Measurements from ENCODE around the gene SND1.

The SND1 gene

GRCh38 chr7:127924874-127925273 is 272.9 kb downstream of the SND1 start:
- Mint-ChIP-seq H3K36me3 (ENCODE audit: low read depth) (peaks cover 39% of the 10 kb centered on the region), H3K27ac (no peak overlapping the region), H3K27me3 (no peaks in the 10 kb centered on the region), H3K4me3 (no peak overlapping the region), H3K4me1 (ENCODE audit: low read depth) (peaks cover 45% of the 10 kb centered on the region), H3K9me3 (no peaks in the 10 kb centered on the region)

- peaks cover 25% of the 10 kb centered on the region for H3K4me1 Mint-ChIP-seq (ENCODE audit: low read depth)
- H3K27me3 Mint-ChIP-seq, result no peaks in the 10 kb centered on the region
- no peak overlapping the region for H3K4me3 Mint-ChIP-seq
- no peaks in the 10 kb centered on the region for H3K9me3 Mint-ChIP-seq
- peaks cover 52% of the 10 kb centered on the region for H3K36me3 Mint-ChIP-seq (ENCODE audit: low read depth)
- no peak overlapping the region for H3K27ac Mint-ChIP-seq
Observed at GRCh38 chr7:127927348-127927696, 275.3 kb downstream of the SND1 start.

- Mint-ChIP-seq H3K9me3 (no peaks in the 10 kb centered on the region), H3K4me1 (ENCODE audit: low read depth) (peaks cover 19% of the 10 kb centered on the region), H3K4me3 (no peak overlapping the region), H3K27me3 (no peaks in the 10 kb centered on the region), H3K36me3 (ENCODE audit: low read depth) (peaks cover 52% of the 10 kb centered on the region), H3K27ac (no peak overlapping the region)
Observed at GRCh38 chr7:127928222-127928621, 276.2 kb downstream of the SND1 start.

GRCh38 chr7:127928852-127929251 is 276.9 kb downstream of the SND1 start:
- Mint-ChIP-seq H3K4me3 (no peak overlapping the region), H3K36me3 (ENCODE audit: low read depth) (peaks cover 46% of the 10 kb centered on the region), H3K4me1 (ENCODE audit: low read depth) (peaks cover 15% of the 10 kb centered on the region), H3K9me3 (no peaks in the 10 kb centered on the region), H3K27ac (no peak overlapping the region), H3K27me3 (no peaks in the 10 kb centered on the region)

- H3K36me3 Mint-ChIP-seq (ENCODE audit: low read depth), result peaks cover 55% of the 10 kb centered on the region
- H3K4me1 Mint-ChIP-seq (ENCODE audit: low read depth), result peaks cover 15% of the 10 kb centered on the region
- no peak overlapping the region for H3K27ac Mint-ChIP-seq
- H3K27me3 Mint-ChIP-seq, result no peaks in the 10 kb centered on the region
- no peak overlapping the region for H3K4me3 Mint-ChIP-seq
- H3K9me3 Mint-ChIP-seq, result no peaks in the 10 kb centered on the region
Observed at GRCh38 chr7:127930341-127931328, 278.6 kb downstream of the SND1 start.

- no peak overlapping the region for H3K27ac Mint-ChIP-seq
- peaks cover 10% of the 10 kb centered on the region for H3K4me1 Mint-ChIP-seq (ENCODE audit: low read depth)
- peaks cover 58% of the 10 kb centered on the region for H3K36me3 Mint-ChIP-seq (ENCODE audit: low read depth)
- H3K27me3 Mint-ChIP-seq, result no peaks in the 10 kb centered on the region
- H3K9me3 Mint-ChIP-seq, result no peaks in the 10 kb centered on the region
- no peak overlapping the region for H3K4me3 Mint-ChIP-seq
Observed at GRCh38 chr7:127932076-127932475, 280.1 kb downstream of the SND1 start.

GRCh38 chr7:127932496-127932895 is 280.5 kb downstream of the SND1 start:
- peaks cover 54% of the 10 kb centered on the region for H3K36me3 Mint-ChIP-seq (ENCODE audit: low read depth)
- H3K27ac Mint-ChIP-seq, result no peak overlapping the region
- no peaks in the 10 kb centered on the region for H3K27me3 Mint-ChIP-seq
- H3K4me1 Mint-ChIP-seq (ENCODE audit: low read depth), result peaks cover 6% of the 10 kb centered on the region
- no peaks in the 10 kb centered on the region for H3K9me3 Mint-ChIP-seq
- no peak overlapping the region for H3K4me3 Mint-ChIP-seq

- Mint-ChIP-seq H3K9me3 (no peaks in the 10 kb centered on the region), H3K27me3 (no peaks in the 10 kb centered on the region), H3K4me3 (no peak overlapping the region), H3K27ac (no peak overlapping the region), H3K36me3 (ENCODE audit: low read depth) (peaks cover 52% of the 10 kb centered on the region), H3K4me1 (ENCODE audit: low read depth) (peaks cover 1% of the 10 kb centered on the region)
Observed at GRCh38 chr7:127933146-127933545, 281.2 kb downstream of the SND1 start.

GRCh38 chr7:127934711-127935110 is 282.7 kb downstream of the SND1 start:
- Mint-ChIP-seq H3K36me3 (ENCODE audit: low read depth) (peaks cover 56% of the 10 kb centered on the region), H3K4me1 (ENCODE audit: low read depth) (no peaks in the 10 kb centered on the region), H3K27ac (no peak overlapping the region), H3K27me3 (no peaks in the 10 kb centered on the region), H3K9me3 (no peaks in the 10 kb centered on the region), H3K4me3 (no peak overlapping the region)

GRCh38 chr7:127935847-127936376 is 283.9 kb downstream of the SND1 start:
- H3K27me3 Mint-ChIP-seq, result no peaks in the 10 kb centered on the region
- no peak overlapping the region for H3K4me3 Mint-ChIP-seq
- no peaks in the 10 kb centered on the region for H3K4me1 Mint-ChIP-seq (ENCODE audit: low read depth)

GRCh38 chr7:127937066-127937680 is 285.2 kb downstream of the SND1 start:
- H3K36me3 Mint-ChIP-seq (ENCODE audit: low read depth), result peaks cover 50% of the 10 kb centered on the region
- no peak overlapping the region for H3K27ac Mint-ChIP-seq
- no peaks in the 10 kb centered on the region for H3K4me1 Mint-ChIP-seq (ENCODE audit: low read depth)
- no peaks in the 10 kb centered on the region for H3K9me3 Mint-ChIP-seq
- H3K27me3 Mint-ChIP-seq, result no peaks in the 10 kb centered on the region
- no peak overlapping the region for H3K4me3 Mint-ChIP-seq

More at GRCh38 chr7:127935847-127936376, 283.9 kb downstream of the SND1 start:
- H3K36me3 Mint-ChIP-seq (ENCODE audit: low read depth), result peaks cover 46% of the 10 kb centered on the region
- no peaks in the 10 kb centered on the region for H3K9me3 Mint-ChIP-seq
- no peak overlapping the region for H3K27ac Mint-ChIP-seq

GRCh38 chr7:127938588-127938987 is 286.6 kb downstream of the SND1 start:
- Mint-ChIP-seq H3K27me3 (no peaks in the 10 kb centered on the region), H3K9me3 (no peaks in the 10 kb centered on the region), H3K36me3 (ENCODE audit: low read depth) (peaks cover 58% of the 10 kb centered on the region), H3K4me1 (ENCODE audit: low read depth) (no peaks in the 10 kb centered on the region), H3K27ac (no peak overlapping the region), H3K4me3 (no peak overlapping the region)

GRCh38 chr7:127940381-127941160 is 288.6 kb downstream of the SND1 start:
- no peak overlapping the region for H3K4me3 Mint-ChIP-seq
- H3K36me3 Mint-ChIP-seq (ENCODE audit: low read depth), result peaks cover 65% of the 10 kb centered on the region
- no peaks in the 10 kb centered on the region for H3K9me3 Mint-ChIP-seq
- no peaks in the 10 kb centered on the region for H3K27me3 Mint-ChIP-seq
- H3K27ac Mint-ChIP-seq, result no peak overlapping the region
- no peaks in the 10 kb centered on the region for H3K4me1 Mint-ChIP-seq (ENCODE audit: low read depth)

GRCh38 chr7:127941476-127942210 is 289.6 kb downstream of the SND1 start:
- H3K36me3 Mint-ChIP-seq (ENCODE audit: low read depth), result peaks cover 69% of the 10 kb centered on the region
- no peaks in the 10 kb centered on the region for H3K4me1 Mint-ChIP-seq (ENCODE audit: low read depth)
- H3K27ac Mint-ChIP-seq, result no peak overlapping the region
- H3K9me3 Mint-ChIP-seq, result no peaks in the 10 kb centered on the region
- H3K4me3 Mint-ChIP-seq, result no peak overlapping the region
- no peaks in the 10 kb centered on the region for H3K27me3 Mint-ChIP-seq

All from stimulated activated naive CD8-positive, alpha-beta T cell treated with anti-CD3 and anti-CD28 coated beads, Interleukin-15, Interleukin-2, amounts not matched to agents 100 ng/mL and 50 ng/mL, for 24 hours (primary cell).